SK-N-MC (cell line): ENCODE data around the gene MDFIC2.

Source experiments
- DNase-seq: peaks from one replicate; pipeline ENCODE4 v3.0.0-alpha.2; 2011; ENCODE audit warnings: low read depth, low spot score
- H3K27ac ChIP-seq: fragments of 200-600 bp; sonication (generic); 2 replicates; pipeline ENCODE4 v1.5.1; 2016; ENCODE audit warnings: mixed run types
- H3K36me3 ChIP-seq: fragments of 200-600 bp; sonication (generic); 2 replicates; pipeline ENCODE4 v1.6.1; 2017; ENCODE audit warnings: antibody characterized with exemption, low read length, mixed read lengths; ENCODE audit not compliant: insufficient read depth
- H3K4me3 ChIP-seq: fragments of 200-600 bp; sonication (generic); 2 replicates; pipeline ENCODE4 v1.5.1; 2016
- H3K9ac ChIP-seq: fragments of 200-600 bp; sonication (generic); 2 replicates; pipeline ENCODE4 v1.8.0; 2017; ENCODE audit warnings: mixed run types, mixed read lengths; ENCODE audit not compliant: insufficient read length
- H3K9me3 ChIP-seq: fragments of 200-600 bp; sonication (generic); 2 replicates; pipeline ENCODE4 v1.6.1; 2017; ENCODE audit warnings: low read depth, mild to moderate bottlenecking, antibody characterized with exemption, low read length, moderate library complexity, mixed read lengths
- EZH2 ChIP-seq: fragments of 200-600 bp; sonication (generic); IDR thresholded peaks from one replicate; pipeline ENCODE4 v1.6.1; 2017; ENCODE audit warnings: antibody characterized with exemption
- FOXP2 ChIP-seq: optimal IDR thresholded peaks from 2 replicates; pipeline ENCODE3; 2011; ENCODE audit warnings: mild to moderate bottlenecking, moderate library complexity; ENCODE audit not compliant: insufficient read depth; ENCODE audit errors: extremely low read length, control extremely low read depth
- POLR2AphosphoS5 ChIP-seq: IDR thresholded peaks from 2 replicates; pipeline ENCODE4 v1.6.1; 2012; ENCODE audit warnings: mild to moderate bottlenecking, low read depth, low read length, borderline replicate concordance

MDFIC2 gene

GRCh38 chr3:70276901-70277300, 35.5 kb downstream of the MDFIC2 start:
- DNase-seq: no peak
- Histone ChIP-seq H3K4me3 (no peak overlapping the region), H3K27ac (peak overlapping the region; percentile 54; the same call in 1 of the 2 replicates), H3K9me3 (no peaks in the 10 kb centered on the region), H3K36me3 (no peaks in the 10 kb centered on the region), H3K9ac (no peak overlapping the region)
- TF ChIP-seq POLR2AphosphoS5 (no peak), FOXP2 (no peak), EZH2 (no peak)

GRCh38 chr3:70273492-70273891, 38.9 kb downstream of the MDFIC2 start:
- Histone ChIP-seq H3K27ac (no peak overlapping the region), H3K9ac (no peak overlapping the region), H3K9me3 (no peaks in the 10 kb centered on the region), H3K36me3 (no peaks in the 10 kb centered on the region), H3K4me3 (no peak overlapping the region)
- no peak for DNase-seq
- TF ChIP-seq FOXP2 (no peak), POLR2AphosphoS5 (no peak), EZH2 (no peak)

GRCh38 chr3:70272798-70273197, 39.6 kb downstream of the MDFIC2 start:
- TF ChIP-seq EZH2: no peak
- TF ChIP-seq FOXP2: no peak
- no peak for TF ChIP-seq POLR2AphosphoS5

GRCh38 chr3:70264122-70264780, 48.2 kb downstream of the MDFIC2 start:
- no peak overlapping the region for H3K27ac ChIP-seq
- no peaks in the 10 kb centered on the region for H3K36me3 ChIP-seq
- no peak overlapping the region for H3K4me3 ChIP-seq
- no peak overlapping the region for H3K9ac ChIP-seq
- TF ChIP-seq FOXP2: no peak
- no peak for TF ChIP-seq EZH2
- TF ChIP-seq POLR2AphosphoS5: no peak
- no peaks in the 10 kb centered on the region for H3K9me3 ChIP-seq
- DNase-seq: no peak

More at GRCh38 chr3:70272798-70273197, 39.6 kb downstream of the MDFIC2 start:
- Histone ChIP-seq H3K27ac (no peak overlapping the region), H3K9me3 (no peaks in the 10 kb centered on the region), H3K9ac (no peak overlapping the region), H3K4me3 (no peak overlapping the region), H3K36me3 (no peaks in the 10 kb centered on the region)
- DNase-seq: no peak

GRCh38 chr3:70261283-70261682, 51.2 kb downstream of the MDFIC2 start:
- Histone ChIP-seq H3K27ac (no peak overlapping the region), H3K9me3 (no peaks in the 10 kb centered on the region), H3K4me3 (no peak overlapping the region), H3K9ac (no peak overlapping the region), H3K36me3 (no peaks in the 10 kb centered on the region)
- DNase-seq: no peak
- TF ChIP-seq FOXP2 (no peak), EZH2 (no peak), POLR2AphosphoS5 (no peak)

GRCh38 chr3:70256566-70256965, 55.9 kb downstream of the MDFIC2 start:
- no peak for TF ChIP-seq EZH2
- no peak for TF ChIP-seq FOXP2
- no peak for TF ChIP-seq POLR2AphosphoS5
- no peak overlapping the region for H3K9ac ChIP-seq
- no peak for DNase-seq
- H3K9me3 ChIP-seq: no peaks in the 10 kb centered on the region
- no peak overlapping the region for H3K4me3 ChIP-seq
- H3K27ac ChIP-seq: no peak overlapping the region
- no peaks in the 10 kb centered on the region for H3K36me3 ChIP-seq

GRCh38 chr3:70250492-70250891, 61.9 kb downstream of the MDFIC2 start:
- no peak overlapping the region for H3K9ac ChIP-seq
- H3K4me3 ChIP-seq: no peak overlapping the region
- no peaks in the 10 kb centered on the region for H3K9me3 ChIP-seq
- TF ChIP-seq POLR2AphosphoS5 (no peak), FOXP2 (no peak), EZH2 (no peak)
- H3K27ac ChIP-seq: no peak overlapping the region
- no peaks in the 10 kb centered on the region for H3K36me3 ChIP-seq
- no peak for DNase-seq

GRCh38 chr3:70249509-70250160, 62.8 kb downstream of the MDFIC2 start:
- Histone ChIP-seq H3K27ac (no peak overlapping the region), H3K36me3 (no peaks in the 10 kb centered on the region)
- DNase-seq: no peak

GRCh38 chr3:70248856-70249255, 63.6 kb downstream of the MDFIC2 start:
- Histone ChIP-seq H3K36me3 (no peaks in the 10 kb centered on the region), H3K4me3 (no peak overlapping the region), H3K9ac (no peak overlapping the region), H3K27ac (no peak overlapping the region), H3K9me3 (no peaks in the 10 kb centered on the region)
- DNase-seq: no peak
- no peak for TF ChIP-seq POLR2AphosphoS5
- TF ChIP-seq EZH2: no peak
- no peak for TF ChIP-seq FOXP2

More at GRCh38 chr3:70249509-70250160, 62.8 kb downstream of the MDFIC2 start:
- Histone ChIP-seq H3K9me3 (no peaks in the 10 kb centered on the region), H3K4me3 (no peak overlapping the region), H3K9ac (no peak overlapping the region)
- TF ChIP-seq EZH2 (no peak), FOXP2 (no peak), POLR2AphosphoS5 (no peak)
